Fibroblast of villous mesenchyme (primary cell): Measurements from ENCODE around the gene MYO1E. TPM values are rescaled to one million over a fixed set of nuclear protein-coding genes. Genes with fewer than 3 reads are reported as not detected.

Experiments used
- DNase-seq: peaks from one replicate; pipeline ENCODE4 v3.0.0-alpha.2; 2010; ENCODE audit warnings: low read depth
- H3K4me3 ChIP-seq: 2 replicates; pipeline ENCODE4 v1.5.1; 2011; ENCODE audit warnings: low read depth, mild to moderate bottlenecking, low read length
- CTCF ChIP-seq: IDR thresholded peaks from 2 replicates; pipeline ENCODE4 v1.5.1; 2012; ENCODE audit warnings: low read depth, mild to moderate bottlenecking, low read length; ENCODE audit not compliant: insufficient read depth
- total RNA-seq: library from RNA; depleted of rRNA; stranded (reverse); fragments of >200 nt; gene quantifications from 2 replicates; pipeline ENCODE4 v1.2.3, GENCODE V29; 2012

MYO1E gene
- total RNA-seq, 1 donor, result 107 TPM

- no peak for TF ChIP-seq CTCF
- peak; percentile 86 for DNase-seq
- no peak overlapping the region for H3K4me3 ChIP-seq
Observed at GRCh38 chr15:59221511-59222505, 150.9 kb downstream of the MYO1E start.

GRCh38 chr15:59218710-59219109, 154.0 kb downstream of the MYO1E start:
- H3K4me3 ChIP-seq, result no peak overlapping the region
- DNase-seq, result no peak
- TF ChIP-seq CTCF, result no peak

GRCh38 chr15:59217876-59218498, 154.7 kb downstream of the MYO1E start:
- TF ChIP-seq CTCF, result no peak
- DNase-seq, result no peak
- H3K4me3 ChIP-seq, result no peak overlapping the region

GRCh38 chr15:59216911-59217310, 155.8 kb downstream of the MYO1E start:
- no peak for DNase-seq
- no peak for TF ChIP-seq CTCF

GRCh38 chr15:59210186-59210585, 162.5 kb downstream of the MYO1E start:
- no peak for DNase-seq
- H3K4me3 ChIP-seq, result no peak overlapping the region
- TF ChIP-seq CTCF, result no peak

More at GRCh38 chr15:59216911-59217310, 155.8 kb downstream of the MYO1E start:
- H3K4me3 ChIP-seq, result no peak overlapping the region

- peak; percentile 79 for DNase-seq
- TF ChIP-seq CTCF, result no peak
- no peak overlapping the region for H3K4me3 ChIP-seq
Observed at GRCh38 chr15:59208613-59209249, 163.9 kb downstream of the MYO1E start.
